HG03175 (cell line): Measurements from ENCODE around the gene HSD17B2.
"Not testable (repeated sequence)": the region's sequence is repeated elsewhere in the genome, so short reads cannot be mapped to it uniquely, and the experiment has no call there.

Experiments
- ATAC-seq: cut with Tn5 transposase; IDR thresholded peaks from one replicate; pipeline ENCODE4 v1.9.1; 2021; ENCODE audit warnings: mild to moderate bottlenecking, moderate library complexity; ENCODE audit not compliant: unreplicated experiment

HSD17B2 gene

DNA sequence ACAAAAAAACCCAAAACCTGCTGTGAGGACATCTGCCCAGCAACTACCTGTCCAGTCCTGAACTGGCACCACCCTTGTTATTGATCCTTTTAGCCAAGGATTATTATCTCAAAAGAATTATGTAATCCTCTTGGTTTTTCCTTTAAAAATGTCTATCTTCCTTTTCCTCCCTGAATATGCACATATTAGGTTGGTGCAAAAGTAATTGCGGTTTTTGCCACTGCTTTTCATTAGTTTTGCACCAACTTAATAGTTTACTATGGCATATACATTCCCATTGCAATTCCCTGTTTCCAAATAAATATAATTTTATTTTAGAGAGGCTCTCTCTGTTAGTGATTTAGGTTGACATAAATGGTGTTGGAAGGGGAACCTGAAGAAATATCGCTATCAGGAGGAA, 83.7 kb downstream of the HSD17B2 start:
- no peak for ATAC-seq

DNA sequence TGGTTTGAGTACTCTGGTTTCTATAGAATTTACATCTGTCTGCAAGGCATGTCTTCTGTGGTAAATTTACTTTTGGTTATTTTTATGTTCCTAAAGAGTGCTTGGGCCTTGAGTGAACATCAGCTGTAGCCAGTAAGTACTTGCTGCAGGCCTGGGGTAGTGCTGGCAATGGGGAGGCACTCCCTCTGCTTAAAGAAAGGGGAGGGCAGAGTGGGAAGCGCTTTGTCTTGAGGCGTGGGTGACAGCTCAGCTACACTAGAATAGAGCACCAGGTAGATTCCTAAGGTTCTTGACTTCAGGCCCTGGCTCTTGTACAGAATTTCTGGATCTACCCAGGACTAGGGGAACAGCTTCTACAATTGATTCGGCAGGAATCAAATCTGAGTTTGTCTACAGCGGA, 84.4 kb downstream of the HSD17B2 start:
- ATAC-seq: no peak

DNA sequence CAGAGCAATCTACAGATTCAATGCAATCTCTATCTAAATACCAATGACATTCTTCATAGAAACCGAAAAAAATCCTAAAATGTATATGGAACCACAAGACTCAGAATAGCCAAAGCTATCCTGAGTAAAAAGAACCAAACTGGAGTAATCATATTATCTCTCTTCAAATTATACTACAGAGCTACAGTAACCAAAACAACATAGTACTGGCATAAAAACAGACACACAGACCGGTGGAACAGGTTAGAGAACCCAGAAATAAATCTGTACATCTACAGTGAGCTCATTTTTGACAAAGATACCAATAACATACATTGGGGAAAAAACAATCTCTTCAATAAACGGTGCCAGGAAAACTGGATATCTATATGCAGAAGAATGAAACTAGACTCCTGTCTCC, 89.6 kb downstream of the HSD17B2 start:
- no peak for ATAC-seq

DNA sequence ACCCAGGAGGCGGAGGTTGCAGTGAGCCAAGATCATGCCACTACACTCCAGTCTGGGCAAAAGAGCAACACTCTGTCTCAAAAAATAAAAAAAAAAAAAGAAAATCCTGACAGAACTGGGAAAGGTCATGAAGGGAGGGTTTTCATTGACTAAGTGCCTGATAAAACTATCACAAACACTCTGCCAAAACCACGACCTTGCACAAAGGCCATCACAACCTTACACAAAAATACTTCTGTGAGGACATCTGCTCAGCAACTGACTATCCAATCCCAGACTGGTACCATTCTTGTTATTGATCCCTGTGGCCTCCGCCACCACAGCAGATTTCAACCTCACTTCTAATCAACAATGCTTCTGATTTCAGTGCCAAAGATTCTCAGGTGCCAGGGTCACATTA, 94.8 kb downstream of the HSD17B2 start:
- ATAC-seq: no peak

DNA sequence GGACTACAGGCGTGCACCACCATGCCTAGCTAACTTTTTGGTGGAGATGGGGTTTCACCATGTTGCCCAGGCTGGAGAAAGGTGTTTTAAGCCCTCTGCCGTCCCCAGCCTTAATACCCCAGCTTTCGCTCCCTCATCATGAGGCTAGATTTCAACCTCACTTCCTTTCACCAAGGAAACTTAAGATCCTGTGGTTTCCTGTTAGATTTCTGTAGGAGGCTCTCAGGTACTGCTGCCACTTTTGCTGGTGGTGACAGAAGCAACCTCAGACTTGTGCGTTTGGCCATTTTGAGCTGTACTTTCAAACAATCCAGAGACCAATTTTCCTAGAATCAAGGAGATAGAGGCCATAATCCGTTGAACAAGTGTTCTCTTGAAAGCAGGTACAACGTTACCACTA, 98.7 kb downstream of the HSD17B2 start:
- no peak for ATAC-seq

DNA sequence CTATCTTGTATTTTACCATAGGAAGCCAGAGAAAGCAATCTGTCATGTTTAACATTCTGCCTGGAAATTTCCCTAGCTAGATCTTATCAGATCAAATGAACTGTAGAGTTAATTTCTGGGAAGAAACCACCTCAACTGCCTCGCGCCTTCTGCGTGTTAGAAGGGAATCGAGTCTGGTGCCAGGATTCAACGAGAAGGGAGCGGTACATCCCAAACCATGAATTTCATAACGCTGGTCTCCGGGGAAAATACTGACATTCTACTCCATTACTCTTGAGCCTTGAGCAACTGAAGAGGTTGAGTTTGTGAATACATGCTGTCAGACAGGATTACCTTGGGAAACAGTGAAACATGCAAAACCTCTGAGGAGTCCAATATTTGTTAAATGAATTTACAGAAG, 99.8 kb downstream of the HSD17B2 start:
- no peak for ATAC-seq

DNA sequence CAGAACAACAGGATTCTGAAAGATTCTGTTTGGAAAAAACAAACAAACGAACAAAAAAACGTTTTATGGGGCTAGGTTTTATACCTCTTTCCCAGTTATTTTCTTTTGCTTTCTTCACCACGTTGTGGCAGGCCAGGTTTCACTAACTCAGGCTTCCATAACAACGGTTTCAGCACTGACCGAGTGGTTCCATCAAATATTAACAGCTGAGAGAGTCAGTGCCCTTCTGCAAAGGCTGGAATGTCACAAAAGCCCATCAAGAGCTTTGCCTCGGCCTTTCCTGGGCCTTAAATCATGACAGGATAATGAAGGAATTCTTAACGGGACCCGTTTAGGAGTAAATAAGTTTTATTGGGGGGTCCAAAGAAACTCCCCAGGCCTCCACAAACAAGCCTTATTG, 100.8 kb downstream of the HSD17B2 start:
- ATAC-seq: no peak

DNA sequence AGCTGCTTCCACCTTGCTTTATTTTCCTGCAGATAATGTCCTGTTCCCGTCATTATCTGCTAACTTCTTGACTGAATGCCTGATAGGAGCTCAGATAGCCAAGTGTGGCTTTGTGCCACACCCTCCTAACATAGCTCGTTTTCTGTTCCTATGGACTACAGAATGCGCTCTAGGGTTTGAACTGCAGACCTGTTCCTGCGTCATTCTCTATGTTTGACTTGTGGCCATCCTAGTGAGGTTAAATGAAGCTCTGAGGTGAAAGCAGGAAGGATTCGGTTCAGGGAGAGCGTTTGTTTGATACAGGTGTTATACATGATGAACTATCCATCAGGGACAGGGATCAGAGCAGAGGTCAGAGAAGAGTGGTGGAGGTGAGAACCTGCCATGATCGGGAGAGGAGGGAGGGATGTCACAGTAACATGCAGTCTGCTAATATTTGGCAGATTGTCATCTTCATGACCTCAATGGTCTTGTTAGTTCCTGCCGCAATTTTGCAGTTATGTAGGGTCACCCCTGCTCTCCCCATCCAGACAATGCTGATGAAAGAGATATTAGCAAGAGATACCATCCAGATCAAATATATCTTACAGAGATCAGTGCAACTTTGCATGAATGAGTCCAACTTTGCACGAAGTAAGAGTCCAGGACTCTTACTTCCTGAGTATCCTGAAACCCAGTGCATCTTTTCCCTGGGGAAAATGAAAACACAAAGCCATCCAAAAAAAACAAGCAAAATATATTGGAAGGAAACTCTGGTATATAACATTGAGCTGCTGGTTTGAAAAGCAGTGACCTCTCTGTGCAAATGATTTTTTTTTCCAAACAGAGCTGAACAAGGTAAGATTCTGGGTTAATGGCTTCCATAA, 102.1 kb downstream of the HSD17B2 start:
- ATAC-seq: no peak

DNA sequence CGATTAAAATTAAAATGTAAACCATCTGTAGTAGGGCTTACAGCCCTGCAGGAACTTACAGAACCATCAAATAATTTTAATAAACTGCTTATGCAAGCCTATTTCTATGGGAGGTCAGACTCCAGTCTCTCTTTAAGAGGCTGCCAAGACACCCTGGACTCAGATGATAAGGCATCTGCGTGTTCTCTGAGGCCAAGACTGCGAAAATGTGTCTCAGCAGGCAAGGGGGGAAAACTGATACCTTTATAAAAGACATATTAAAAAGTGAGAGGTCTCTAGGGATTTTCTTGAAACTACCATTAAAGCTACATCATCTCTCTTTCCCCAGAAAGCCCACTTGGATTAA, 102.7 kb downstream of the HSD17B2 start:
- ATAC-seq: no peak

DNA sequence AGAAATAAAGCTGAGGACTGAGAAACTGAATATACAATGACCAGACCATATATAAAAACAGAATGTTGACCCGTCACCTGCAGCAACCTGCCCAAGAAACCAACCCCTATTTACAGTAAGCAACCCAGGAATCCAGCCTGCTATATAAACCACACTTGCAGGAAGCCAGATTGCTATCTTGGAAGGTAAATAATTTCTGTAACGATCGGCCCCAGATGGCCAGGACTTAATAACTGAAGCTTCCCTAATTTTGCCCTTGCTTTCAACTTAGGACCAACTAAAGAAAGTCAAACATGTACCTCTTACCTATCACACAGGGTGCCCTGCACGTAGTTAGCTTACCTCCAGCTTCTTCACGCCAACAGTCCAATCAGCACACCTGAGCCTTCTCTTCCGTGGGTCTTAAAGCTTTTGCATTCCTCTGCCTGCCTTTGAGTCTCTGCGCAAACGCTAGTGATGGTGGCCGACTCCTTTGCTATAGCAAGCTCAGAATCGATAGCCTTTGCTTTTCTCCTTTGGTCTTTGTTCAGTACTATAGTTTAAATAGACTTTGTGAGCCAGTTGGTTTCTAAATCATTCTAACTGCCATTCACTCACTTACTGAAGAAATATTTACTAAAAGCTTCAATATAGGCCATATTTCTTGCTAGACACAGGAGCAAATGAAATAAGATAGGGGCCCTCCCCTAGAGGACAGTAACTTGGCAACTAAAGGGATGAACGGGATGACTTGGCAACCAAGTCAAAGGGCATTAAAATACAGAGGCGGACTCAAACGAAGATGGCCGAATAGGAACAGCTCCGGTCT, 103.6 kb downstream of the HSD17B2 start:
- no peak for ATAC-seq

DNA sequence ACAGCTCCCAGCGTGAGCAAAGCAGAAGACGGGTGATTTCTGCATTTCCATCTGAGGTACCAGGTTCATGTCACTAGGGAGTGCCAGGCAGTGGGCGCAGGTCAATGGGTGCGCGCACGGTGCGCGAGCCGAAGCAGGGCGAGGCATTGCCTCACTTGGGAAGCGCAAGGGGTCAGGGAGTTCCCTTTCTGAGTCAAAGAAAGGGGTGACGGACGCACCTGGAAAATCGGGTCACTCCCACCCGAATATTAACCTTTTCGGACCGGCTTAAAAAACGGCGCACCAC, 104.2 kb downstream of the HSD17B2 start:
- ATAC-seq: not testable (repeated sequence)

DNA sequence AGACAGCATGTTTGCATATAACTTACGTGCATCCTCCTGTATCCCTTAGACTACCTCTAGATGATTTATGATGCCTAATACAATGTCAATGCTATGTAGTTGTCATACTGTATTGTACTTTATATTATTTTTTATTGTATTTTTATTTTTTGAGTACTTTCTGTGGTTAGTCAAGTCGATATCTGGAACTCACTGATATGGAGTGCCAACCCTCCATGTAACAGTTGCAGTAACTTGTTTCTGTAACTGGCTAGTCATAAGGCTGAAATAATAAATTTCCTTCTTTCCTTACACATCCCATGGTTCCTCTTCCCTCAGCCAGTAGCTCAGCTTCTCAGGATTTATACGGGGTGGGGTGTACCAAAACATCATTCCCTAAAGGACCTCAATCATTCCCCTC, 111.5 kb downstream of the HSD17B2 start:
- ATAC-seq: no peak

DNA sequence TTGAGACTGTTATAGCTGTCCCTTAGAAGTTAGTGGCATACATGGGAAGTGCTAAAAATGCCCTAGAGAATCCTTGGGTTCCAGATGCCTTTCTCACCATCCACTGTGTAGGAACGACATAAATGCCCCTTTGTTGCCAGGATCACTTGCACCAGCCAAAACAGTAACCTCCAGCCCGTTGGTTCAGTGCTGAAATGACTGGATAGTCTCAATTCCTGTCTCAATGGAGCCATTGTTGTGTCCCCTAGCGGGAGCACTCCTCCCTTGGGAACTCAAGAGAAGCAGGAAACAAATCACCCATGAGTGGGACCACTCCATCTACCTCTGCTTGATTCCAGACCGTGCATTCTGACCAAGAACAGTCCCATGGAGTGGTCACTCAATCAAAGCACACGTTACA, 111.9 kb downstream of the HSD17B2 start:
- ATAC-seq: no peak

DNA sequence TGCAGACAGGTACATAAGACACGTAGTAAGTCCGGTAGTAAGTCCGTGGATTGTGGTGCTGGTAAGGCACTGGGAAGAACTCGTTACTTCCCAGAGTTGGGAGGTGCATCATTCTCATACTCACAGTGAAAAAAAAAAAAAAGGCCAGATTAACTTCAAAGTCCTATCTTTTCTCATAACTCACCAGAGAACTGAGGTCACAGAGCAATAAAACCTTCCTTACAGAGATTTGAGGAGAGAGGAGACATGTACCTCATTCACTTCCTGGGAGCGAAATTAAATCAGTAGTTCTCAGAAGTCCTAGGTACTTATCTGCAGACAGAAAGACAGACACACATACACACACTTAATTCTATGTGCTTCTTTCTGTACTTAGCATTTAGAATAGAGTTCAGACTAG, 112.5 kb downstream of the HSD17B2 start:
- no peak for ATAC-seq
